Measurements from ENCODE around the gene TESK1. TPM values are rescaled to one million over a fixed set of nuclear protein-coding genes. Genes with fewer than 3 reads are reported as not detected.

TESK1 gene
- total and polyA plus RNA-seq, 5 donors from 2014 or later, result 3.9 to 24.5 (median 4.6) TPM

DNA sequence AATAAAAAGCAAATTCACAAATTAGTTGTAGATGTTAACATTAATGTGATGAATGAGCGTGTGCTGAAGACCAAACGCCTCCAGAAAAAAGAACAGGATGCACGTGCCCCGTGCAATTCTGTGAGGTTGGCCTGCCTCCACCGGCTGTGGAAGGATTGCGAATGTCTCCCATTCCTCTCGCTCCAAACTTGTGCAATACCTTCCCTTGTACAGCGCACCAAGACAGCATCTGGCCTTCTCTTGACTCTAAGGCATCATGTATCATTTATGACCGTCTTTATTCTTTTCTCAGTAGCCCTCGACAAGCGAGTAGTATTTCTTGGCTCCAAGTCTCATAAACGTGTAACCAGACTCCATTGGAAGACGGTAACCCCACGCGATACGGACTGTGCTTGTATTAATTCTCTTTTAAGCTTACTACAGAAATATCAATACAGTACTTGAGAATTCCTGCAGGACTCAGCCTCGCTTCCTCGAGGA lies 1.5 kb upstream of the TESK1 start:
- H3K4me1 Mint-ChIP-seq, result peaks cover 5 to 43% (median 22%) of the 10 kb centered on the region in 4 donors
- H3K4me3 ChIP-seq (ENCODE audit: low read depth, low read length), result peak overlapping the region; percentile 76
- peaks cover 14% of the 10 kb centered on the region for H3K36me3 ChIP-seq (ENCODE audit: control insufficient read depth, insufficient read depth, low read length)
- no peaks in the 10 kb centered on the region for H3K9me3 Mint-ChIP-seq
- ATAC-seq (ENCODE audit: low read depth in 2 of 2) (no peak), DNase-seq (no peak)
- peak overlapping the region; percentile 88 for H3K27ac ChIP-seq (ENCODE audit: insufficient read depth, low read length, poor library complexity, severe bottlenecking)
- peaks cover 5% of the 10 kb centered on the region for H3K36me3 Mint-ChIP-seq
- no peaks in the 10 kb centered on the region for H3K27me3 ChIP-seq (ENCODE audit: control insufficient read depth, insufficient read depth, low read length)
- peaks cover 6% of the 10 kb centered on the region for H3K27me3 Mint-ChIP-seq
- peak overlapping the region; percentile 97 to 100 (median 98) for H3K27ac Mint-ChIP-seq
- peak overlapping the region; percentile 91 to 99 (median 96) for H3K4me3 Mint-ChIP-seq
- H3K4me1 ChIP-seq (ENCODE audit: control insufficient read depth, insufficient read depth, low read length, poor library complexity, severe bottlenecking), result peaks cover 27% of the 10 kb centered on the region
- H3K9me3 ChIP-seq (ENCODE audit: control insufficient read depth in 2 of 2, low read length in 2 of 2), result no peaks in the 10 kb centered on the region

DNA sequence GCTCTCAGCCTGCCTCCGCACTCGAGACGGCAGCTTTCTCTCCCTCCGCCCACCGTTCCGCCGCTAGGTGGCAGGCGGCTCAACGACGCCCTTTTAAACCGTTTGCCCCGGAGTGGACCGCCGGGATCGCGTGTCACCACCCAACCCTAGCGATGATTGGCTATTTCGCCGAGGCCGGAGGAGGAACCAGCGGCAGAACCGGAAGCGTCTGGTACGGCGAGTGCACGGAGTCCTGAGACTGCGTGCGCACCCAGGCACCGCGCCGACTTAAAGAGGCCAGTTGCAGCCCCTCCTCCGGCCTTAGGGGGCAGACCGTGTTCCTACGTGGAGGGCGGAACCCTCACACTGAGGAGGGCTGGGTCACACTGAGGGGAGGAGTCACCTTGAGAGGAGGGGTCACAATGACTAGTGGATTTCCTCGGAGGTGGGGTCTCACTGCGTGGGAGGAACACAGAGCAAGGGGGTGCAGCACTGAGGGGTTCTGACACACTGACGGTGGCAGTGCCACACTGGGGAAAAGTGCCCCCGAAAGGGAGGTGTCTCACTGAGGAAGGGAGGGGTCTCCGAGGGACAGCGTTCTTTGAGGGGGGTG lies 980 bp upstream of the TESK1 start:
- DNase-seq, result peak; percentile 99 to 100 (median 99)
- Mint-ChIP-seq H3K4me3 (peak overlapping the region; percentile 91 to 99 (median 96)), H3K9me3 (no peaks in the 10 kb centered on the region), H3K4me1 (peaks cover 5 to 43% (median 22%) of the 10 kb centered on the region in 4 donors), H3K27me3 (peaks cover 6% of the 10 kb centered on the region), H3K36me3 (peaks cover 5% of the 10 kb centered on the region), H3K27ac (peak overlapping the region; percentile 97 to 100 (median 98))
- H3K27ac ChIP-seq (ENCODE audit: insufficient read depth, low read length, poor library complexity, severe bottlenecking), result peak overlapping the region; percentile 88
- peaks cover 19% of the 10 kb centered on the region for H3K36me3 ChIP-seq (ENCODE audit: control insufficient read depth, insufficient read depth, low read length)
- no peaks in the 10 kb centered on the region for H3K27me3 ChIP-seq (ENCODE audit: control insufficient read depth, insufficient read depth, low read length)
- ATAC-seq (ENCODE audit: low read depth in 2 of 2), result peak; percentile 88 to 91
- H3K4me3 ChIP-seq (ENCODE audit: low read depth, low read length), result peak overlapping the region; percentile 83
- no peaks in the 10 kb centered on the region for H3K9me3 ChIP-seq (ENCODE audit: control insufficient read depth in 2 of 2, low read length in 2 of 2)
- peaks cover 27% of the 10 kb centered on the region for H3K4me1 ChIP-seq (ENCODE audit: control insufficient read depth, insufficient read depth, low read length, poor library complexity, severe bottlenecking)

DNA sequence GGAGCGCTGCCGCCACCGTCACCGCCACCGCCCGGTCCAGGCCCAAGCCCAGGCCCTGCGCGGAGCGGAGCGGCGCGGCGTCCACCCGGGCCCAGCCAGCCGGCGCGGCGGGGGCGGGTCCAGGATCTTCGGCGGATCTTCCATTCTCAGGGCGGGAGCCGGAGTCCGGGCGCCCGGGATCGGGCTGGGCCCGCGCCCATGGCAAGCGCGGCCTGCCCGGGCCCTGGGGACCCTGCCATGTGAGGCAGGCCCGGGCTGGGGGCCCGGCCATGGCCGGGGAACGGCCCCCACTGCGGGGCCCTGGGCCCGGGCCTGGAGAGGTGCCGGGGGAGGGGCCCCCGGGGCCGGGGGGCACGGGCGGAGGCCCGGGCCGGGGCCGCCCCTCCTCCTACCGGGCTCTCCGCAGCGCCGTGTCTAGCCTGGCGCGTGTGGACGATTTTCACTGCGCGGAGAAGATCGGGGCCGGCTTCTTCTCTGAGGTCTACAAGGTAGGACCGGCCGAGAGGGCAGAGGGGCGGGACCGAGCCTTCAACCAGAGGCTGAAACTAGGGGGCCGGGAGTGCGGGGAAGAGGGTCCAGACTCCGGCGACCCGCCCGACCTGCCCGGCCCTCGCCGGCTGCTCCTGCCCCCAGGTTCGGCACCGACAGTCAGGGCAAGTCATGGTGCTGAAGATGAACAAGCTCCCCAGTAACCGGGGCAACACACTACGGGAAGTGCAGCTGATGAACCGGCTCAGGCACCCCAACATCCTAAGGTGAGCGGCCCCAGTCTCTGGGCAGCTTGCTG lies 482 bp downstream of the TESK1 start:
- DNase-seq, result peak; percentile 25 to 62 (median 51)
- ATAC-seq (ENCODE audit: low read depth in 2 of 2), result no peak
- peak overlapping the region; percentile 84 to 87 (median 87) for H3K4me3 Mint-ChIP-seq
- peaks cover 6% of the 10 kb centered on the region for H3K27me3 Mint-ChIP-seq
- Histone ChIP-seq H3K4me3 (ENCODE audit: low read depth, low read length) (peak overlapping the region; percentile 74), H3K27me3 (ENCODE audit: control insufficient read depth, insufficient read depth, low read length) (no peaks in the 10 kb centered on the region), H3K27ac (ENCODE audit: insufficient read depth, low read length, poor library complexity, severe bottlenecking) (peak overlapping the region; percentile 73), H3K4me1 (ENCODE audit: control insufficient read depth, insufficient read depth, low read length, poor library complexity, severe bottlenecking) (peaks cover 27% of the 10 kb centered on the region), H3K36me3 (ENCODE audit: control insufficient read depth, insufficient read depth, low read length) (peaks cover 25% of the 10 kb centered on the region), H3K9me3 (ENCODE audit: control insufficient read depth in 2 of 2, low read length in 2 of 2) (no peaks in the 10 kb centered on the region)
- peaks cover 5% of the 10 kb centered on the region for H3K36me3 Mint-ChIP-seq
- peak overlapping the region in 1 of 3 donors; percentile 83 for H3K27ac Mint-ChIP-seq
- peaks cover 5 to 44% (median 23%) of the 10 kb centered on the region in 4 donors for H3K4me1 Mint-ChIP-seq
- no peaks in the 10 kb centered on the region for H3K9me3 Mint-ChIP-seq

DNA sequence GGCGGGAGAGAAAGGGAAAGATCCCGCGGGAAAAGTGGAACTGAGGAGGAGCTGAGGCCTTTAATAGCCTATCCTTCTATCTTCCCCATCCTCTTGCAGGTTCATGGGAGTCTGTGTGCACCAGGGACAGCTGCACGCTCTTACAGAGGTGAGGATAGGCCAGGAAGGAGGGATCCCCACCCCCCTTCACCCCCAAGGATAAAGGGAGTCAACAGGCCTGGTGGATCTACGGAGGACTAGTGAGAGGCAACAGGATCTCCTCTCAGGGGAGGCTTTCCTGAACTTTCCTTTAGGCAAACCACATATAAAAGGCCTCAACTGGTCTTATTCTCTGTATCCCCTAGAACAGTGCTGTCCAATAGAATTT lies 1.1 kb downstream of the TESK1 start:
- Histone ChIP-seq H3K4me1 (ENCODE audit: control insufficient read depth, insufficient read depth, low read length, poor library complexity, severe bottlenecking) (peaks cover 27% of the 10 kb centered on the region), H3K36me3 (ENCODE audit: control insufficient read depth, insufficient read depth, low read length) (peaks cover 25% of the 10 kb centered on the region), H3K27me3 (ENCODE audit: control insufficient read depth, insufficient read depth, low read length) (no peaks in the 10 kb centered on the region), H3K9me3 (ENCODE audit: control insufficient read depth in 2 of 2, low read length in 2 of 2) (no peaks in the 10 kb centered on the region), H3K4me3 (ENCODE audit: low read depth, low read length) (peak overlapping the region; percentile 74), H3K27ac (ENCODE audit: insufficient read depth, low read length, poor library complexity, severe bottlenecking) (peak overlapping the region; percentile 73)
- H3K27me3 Mint-ChIP-seq, result peaks cover 6% of the 10 kb centered on the region
- H3K4me3 Mint-ChIP-seq, result peak overlapping the region; percentile 84 to 87 (median 87)
- peaks cover 5% of the 10 kb centered on the region for H3K36me3 Mint-ChIP-seq
- peaks cover 5 to 50% (median 26%) of the 10 kb centered on the region in 4 donors for H3K4me1 Mint-ChIP-seq
- no peaks in the 10 kb centered on the region for H3K9me3 Mint-ChIP-seq
- peak overlapping the region in 1 of 3 donors; percentile 83 for H3K27ac Mint-ChIP-seq
- no peak for DNase-seq
- no peak for ATAC-seq (ENCODE audit: low read depth in 2 of 2)

DNA sequence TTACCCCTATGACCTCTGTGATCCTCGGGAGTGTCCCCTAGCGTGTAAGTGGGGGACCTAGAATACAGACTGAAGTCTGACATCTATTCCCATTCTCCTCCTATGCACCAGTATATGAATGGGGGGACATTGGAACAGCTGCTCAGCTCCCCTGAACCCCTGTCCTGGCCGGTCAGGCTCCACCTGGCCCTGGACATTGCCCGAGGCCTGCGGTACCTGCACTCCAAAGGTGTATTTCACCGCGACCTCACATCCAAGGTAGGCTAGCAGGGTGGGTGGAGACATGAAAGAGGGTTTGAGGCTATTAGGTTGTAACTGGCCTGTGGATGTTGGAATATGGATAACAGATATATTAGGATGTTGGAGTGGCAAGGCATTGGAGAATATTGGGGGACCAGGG lies 1.7 kb downstream of the TESK1 start:
- no peaks in the 10 kb centered on the region for H3K9me3 Mint-ChIP-seq
- peaks cover 25% of the 10 kb centered on the region for H3K36me3 ChIP-seq (ENCODE audit: control insufficient read depth, insufficient read depth, low read length)
- peaks cover 6% of the 10 kb centered on the region for H3K27me3 Mint-ChIP-seq
- H3K27ac Mint-ChIP-seq, result peak overlapping the region in 1 of 3 donors; percentile 58
- ATAC-seq (ENCODE audit: low read depth in 2 of 2) (no peak), DNase-seq (no peak)
- H3K4me1 ChIP-seq (ENCODE audit: control insufficient read depth, insufficient read depth, low read length, poor library complexity, severe bottlenecking), result peaks cover 27% of the 10 kb centered on the region
- H3K36me3 Mint-ChIP-seq, result peaks cover 5% of the 10 kb centered on the region
- no peaks in the 10 kb centered on the region for H3K27me3 ChIP-seq (ENCODE audit: control insufficient read depth, insufficient read depth, low read length)
- no peak overlapping the region for H3K27ac ChIP-seq (ENCODE audit: insufficient read depth, low read length, poor library complexity, severe bottlenecking)
- no peaks in the 10 kb centered on the region for H3K9me3 ChIP-seq (ENCODE audit: control insufficient read depth in 2 of 2, low read length in 2 of 2)
- peak overlapping the region; percentile 74 for H3K4me3 ChIP-seq (ENCODE audit: low read depth, low read length)
- peaks cover 10 to 56% (median 31%) of the 10 kb centered on the region in 4 donors for H3K4me1 Mint-ChIP-seq
- H3K4me3 Mint-ChIP-seq, result peak overlapping the region in 2 of 4 donors; percentile 71 to 84

DNA sequence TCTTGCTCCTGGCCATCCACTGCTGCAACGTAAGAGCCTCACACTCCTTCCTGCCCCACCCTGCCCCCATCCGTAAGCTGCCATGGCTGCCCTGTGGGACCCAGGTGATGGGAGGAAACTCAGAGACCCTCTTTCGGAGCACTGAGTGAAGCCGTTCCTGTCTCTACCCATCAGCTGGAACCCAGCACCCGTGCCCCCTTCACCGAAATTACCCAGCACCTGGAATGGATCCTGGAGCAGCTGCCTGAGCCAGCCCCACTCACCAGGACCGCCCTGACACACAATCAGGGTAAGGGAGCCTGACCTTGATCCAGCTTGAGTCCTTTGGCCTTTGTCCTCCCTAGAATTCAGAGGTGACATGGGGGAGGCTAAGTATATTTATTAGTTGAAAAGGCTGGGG lies 3.2 kb downstream of the TESK1 start:
- H3K27ac Mint-ChIP-seq, result no peak overlapping the region
- Histone ChIP-seq H3K4me3 (ENCODE audit: low read depth, low read length) (no peak overlapping the region), H3K4me1 (ENCODE audit: control insufficient read depth, insufficient read depth, low read length, poor library complexity, severe bottlenecking) (peaks cover 26% of the 10 kb centered on the region), H3K27me3 (ENCODE audit: control insufficient read depth, insufficient read depth, low read length) (no peaks in the 10 kb centered on the region), H3K9me3 (ENCODE audit: control insufficient read depth in 2 of 2, low read length in 2 of 2) (no peaks in the 10 kb centered on the region), H3K27ac (ENCODE audit: insufficient read depth, low read length, poor library complexity, severe bottlenecking) (no peak overlapping the region), H3K36me3 (ENCODE audit: control insufficient read depth, insufficient read depth, low read length) (peaks cover 25% of the 10 kb centered on the region)
- peaks cover 10 to 46% (median 31%) of the 10 kb centered on the region in 4 donors for H3K4me1 Mint-ChIP-seq
- H3K9me3 Mint-ChIP-seq, result no peaks in the 10 kb centered on the region
- DNase-seq, result no peak
- peaks cover 6% of the 10 kb centered on the region for H3K27me3 Mint-ChIP-seq
- ATAC-seq (ENCODE audit: low read depth in 2 of 2), result no peak
- peak overlapping the region in 1 of 4 donors; percentile 71 for H3K4me3 Mint-ChIP-seq
- peaks cover 5% of the 10 kb centered on the region for H3K36me3 Mint-ChIP-seq

DNA sequence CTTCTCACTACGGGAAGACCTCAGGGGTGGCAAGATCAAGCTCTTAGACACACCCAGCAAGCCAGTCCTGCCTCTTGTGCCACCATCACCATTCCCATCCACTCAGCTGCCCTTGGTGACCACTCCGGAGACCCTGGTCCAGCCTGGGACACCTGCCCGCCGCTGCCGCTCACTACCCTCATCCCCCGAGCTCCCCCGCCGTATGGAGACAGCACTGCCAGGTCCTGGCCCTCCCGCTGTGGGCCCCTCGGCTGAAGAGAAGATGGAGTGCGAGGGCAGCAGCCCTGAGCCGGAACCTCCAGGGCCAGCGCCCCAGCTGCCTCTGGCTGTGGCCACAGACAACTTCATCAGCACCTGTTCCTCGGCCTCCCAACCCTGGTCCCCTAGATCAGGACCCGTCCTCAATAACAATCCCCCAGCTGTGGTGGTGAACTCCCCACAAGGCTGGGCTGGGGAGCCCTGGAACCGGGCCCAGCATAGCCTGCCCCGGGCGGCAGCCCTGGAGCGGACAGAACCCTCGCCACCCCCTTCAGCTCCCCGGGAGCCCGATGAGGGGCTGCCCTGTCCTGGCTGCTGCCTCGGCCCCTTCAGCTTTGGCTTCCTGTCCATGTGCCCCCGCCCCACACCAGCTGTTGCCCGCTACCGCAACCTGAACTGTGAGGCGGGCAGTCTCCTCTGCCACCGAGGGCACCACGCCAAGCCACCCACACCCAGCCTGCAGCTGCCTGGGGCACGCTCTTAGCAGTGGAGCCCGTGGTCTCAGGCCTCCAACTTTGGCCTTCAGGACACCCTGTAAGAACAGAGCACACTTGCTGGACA lies 4.1 kb downstream of the TESK1 start:
- Histone ChIP-seq H3K9me3 (ENCODE audit: control insufficient read depth in 2 of 2, low read length in 2 of 2) (no peaks in the 10 kb centered on the region), H3K27ac (ENCODE audit: insufficient read depth, low read length, poor library complexity, severe bottlenecking) (no peak overlapping the region), H3K36me3 (ENCODE audit: control insufficient read depth, insufficient read depth, low read length) (peaks cover 25% of the 10 kb centered on the region), H3K27me3 (ENCODE audit: control insufficient read depth, insufficient read depth, low read length) (no peaks in the 10 kb centered on the region), H3K4me3 (ENCODE audit: low read depth, low read length) (no peak overlapping the region), H3K4me1 (ENCODE audit: control insufficient read depth, insufficient read depth, low read length, poor library complexity, severe bottlenecking) (peaks cover 20% of the 10 kb centered on the region)
- peak overlapping the region in 1 of 3 donors; percentile 64 for H3K27ac Mint-ChIP-seq
- peaks cover 3% of the 10 kb centered on the region for H3K27me3 Mint-ChIP-seq
- DNase-seq (no peak), ATAC-seq (ENCODE audit: low read depth in 2 of 2) (no peak)
- no peaks in the 10 kb centered on the region for H3K9me3 Mint-ChIP-seq
- peaks cover 5% of the 10 kb centered on the region for H3K36me3 Mint-ChIP-seq
- H3K4me1 Mint-ChIP-seq, result peaks cover 5 to 36% (median 24%) of the 10 kb centered on the region in 4 donors
- no peak overlapping the region for H3K4me3 Mint-ChIP-seq
